Esophagus squamous epithelium (tissue), 4 donors: ENCODE results near the gene ENAM.

Experiments used
- CTCF ChIP-seq, 6 experiments: fragments of 450-650 bp in 4 of 6; fragments of 200-600 bp in 2 of 6; sonication (generic) in 2 of 6; IDR thresholded peaks; one replicate each; pipeline ENCODE4 v1.5.1; 2016 to 2019; ENCODE audit warnings: antibody characterized with exemption in 6 of 6, mild to moderate bottlenecking in 4 of 6, moderate library complexity in 4 of 6
- POLR2A ChIP-seq, 4 donors: fragments of 450-650 bp; IDR thresholded peaks; one replicate each; pipeline ENCODE4 v1.6.1; 2017; ENCODE audit warnings: antibody characterized with exemption in 4 of 4, mild to moderate bottlenecking in 4 of 4, moderate library complexity in 3 of 4

- TF ChIP-seq CTCF (IDR thresholded peaks at IDR 0.05) (no peak), POLR2A (IDR thresholded peaks at IDR 0.05) (no peak)
Observed at GRCh38 chr4:70637239-70637913, 8.8 kb downstream of the ENAM start.
